ENCODE measurements around the gene ATG2A.
A peak's percentile ranks its signal among the peaks of the same experiment; 100 is the strongest.

ATG2A gene

GRCh38 chr11:64931290-64931689 is 14.3 kb upstream of the ATG2A start:
- peaks cover 31 to 51% of the 10 kb centered on the region in 2 donors for H3K36me3 Mint-ChIP-seq
- H3K4me3 Mint-ChIP-seq: no peak overlapping the region
- no peak for ATAC-seq (replicated peaks)
- no peak overlapping the region for H3K27ac Mint-ChIP-seq
- no peak for DNase-seq
- H3K9me3 Mint-ChIP-seq: no peaks in the 10 kb centered on the region
- H3K27me3 Mint-ChIP-seq: no peaks in the 10 kb centered on the region
- H3K4me1 Mint-ChIP-seq: peaks cover 1 to 3% of the 10 kb centered on the region in 2 donors

GRCh38 chr11:64930340-64930739 is 13.3 kb upstream of the ATG2A start:
- Mint-ChIP-seq H3K27ac (no peak overlapping the region), H3K4me3 (no peak overlapping the region), H3K36me3 (peaks cover 32 to 50% of the 10 kb centered on the region in 2 donors), H3K4me1 (peaks cover 7 to 13% of the 10 kb centered on the region in 2 donors), H3K9me3 (no peaks in the 10 kb centered on the region), H3K27me3 (no peaks in the 10 kb centered on the region)
- ATAC-seq (replicated peaks) (no peak), DNase-seq (no peak)

- no peak for ATAC-seq (replicated peaks)
- H3K4me3 Mint-ChIP-seq: no peak overlapping the region
- no peaks in the 10 kb centered on the region for H3K9me3 Mint-ChIP-seq
- peaks cover 11 to 19% of the 10 kb centered on the region in 2 donors for H3K4me1 Mint-ChIP-seq
- no peak overlapping the region for H3K27ac Mint-ChIP-seq
- peaks cover 32 to 44% of the 10 kb centered on the region in 2 donors for H3K36me3 Mint-ChIP-seq
- DNase-seq: no peak
- no peaks in the 10 kb centered on the region for H3K27me3 Mint-ChIP-seq
Observed at GRCh38 chr11:64929625-64930024, 12.6 kb upstream of the ATG2A start.

DNA sequence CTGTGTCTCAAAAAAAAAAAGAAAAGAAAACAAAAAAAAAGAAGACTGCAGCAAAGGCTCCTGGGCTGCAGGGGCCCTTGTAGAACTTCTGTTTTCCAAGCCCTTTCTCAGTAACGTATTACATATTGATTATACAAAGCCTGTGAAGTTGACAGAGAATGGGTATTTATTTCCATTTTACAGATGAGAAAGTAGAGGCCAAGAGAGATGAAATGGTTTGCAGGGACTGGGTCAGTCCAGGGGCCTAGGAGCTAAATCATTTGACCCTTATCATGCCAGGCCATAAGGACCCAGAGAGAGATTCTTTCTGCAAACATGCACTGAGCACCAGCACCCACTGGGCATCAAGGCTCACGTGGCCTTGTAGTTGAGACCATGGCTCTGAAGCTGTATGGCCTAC is 11.9 kb upstream of the ATG2A start:
- H3K4me3 Mint-ChIP-seq: no peak overlapping the region
- H3K9me3 Mint-ChIP-seq: no peaks in the 10 kb centered on the region
- H3K36me3 Mint-ChIP-seq: peaks cover 32 to 41% of the 10 kb centered on the region in 2 donors
- H3K27ac Mint-ChIP-seq: no peak overlapping the region
- no peaks in the 10 kb centered on the region for H3K27me3 Mint-ChIP-seq
- H3K4me1 Mint-ChIP-seq: peaks cover 14 to 25% of the 10 kb centered on the region in 2 donors
- ATAC-seq (replicated peaks) (no peak), DNase-seq (no peak)

DNA sequence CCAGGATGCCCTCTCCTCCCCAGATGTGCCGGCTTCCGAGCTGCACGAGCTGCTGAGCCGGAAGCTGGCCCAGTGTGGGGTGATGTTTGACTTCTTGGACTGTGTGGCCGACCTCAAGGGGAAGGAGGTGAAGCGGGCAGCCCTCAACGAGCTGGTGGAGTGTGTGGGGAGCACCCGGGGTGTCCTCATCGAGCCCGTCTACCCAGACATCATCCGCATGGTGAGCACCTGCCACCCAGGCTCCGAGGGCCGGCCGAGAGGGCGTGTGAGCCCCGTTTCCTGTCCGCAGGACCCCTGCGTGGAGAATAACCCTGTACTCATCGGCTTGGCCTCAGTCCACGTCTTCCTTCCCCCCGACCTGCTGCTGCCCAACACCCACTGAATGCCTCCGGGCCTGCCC is 9.7 kb upstream of the ATG2A start:
- Mint-ChIP-seq H3K27me3 (no peaks in the 10 kb centered on the region), H3K4me3 (no peak overlapping the region), H3K36me3 (peaks cover 22 to 31% of the 10 kb centered on the region in 2 donors), H3K4me1 (peaks cover 16 to 34% of the 10 kb centered on the region in 2 donors), H3K27ac (peak overlapping the region; percentile 85), H3K9me3 (no peaks in the 10 kb centered on the region)
- DNase-seq: no peak
- no peak for ATAC-seq (replicated peaks)

GRCh38 chr11:64925536-64926436 is 8.8 kb upstream of the ATG2A start:
- H3K4me1 Mint-ChIP-seq: peaks cover 16 to 34% of the 10 kb centered on the region in 2 donors

DNA sequence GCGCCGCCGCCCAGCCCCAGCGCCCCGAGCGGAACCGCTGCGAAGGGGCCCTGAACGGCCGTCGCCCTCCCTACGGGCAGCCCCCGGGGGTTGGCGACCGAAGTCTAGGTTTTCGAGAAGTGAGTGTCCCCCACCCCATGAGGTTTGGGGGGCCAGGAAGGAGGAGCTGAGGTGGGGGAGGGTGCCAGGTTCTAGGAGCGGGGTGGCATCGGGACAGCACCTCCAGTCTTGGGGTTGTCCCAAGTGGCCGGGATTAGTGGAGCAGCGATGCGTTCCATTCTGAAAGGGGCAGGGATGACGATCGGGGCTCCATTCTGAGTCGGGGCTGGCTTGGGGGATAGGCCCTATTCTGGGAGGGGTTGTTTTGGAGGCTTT is 7.9 kb upstream of the ATG2A start:
- ATAC-seq (replicated peaks) (peak; percentile 2 to 23), DNase-seq (no peak)
- peak overlapping the region; percentile 90 for H3K27ac Mint-ChIP-seq

More at GRCh38 chr11:64925536-64926436, 8.8 kb upstream of the ATG2A start:
- Mint-ChIP-seq H3K36me3 (peaks cover 16 to 31% of the 10 kb centered on the region in 2 donors), H3K27ac (peak overlapping the region; percentile 90), H3K9me3 (no peaks in the 10 kb centered on the region), H3K4me3 (peak overlapping the region; percentile 93 to 100), H3K27me3 (no peaks in the 10 kb centered on the region)
- ATAC-seq (replicated peaks) (no peak), DNase-seq (no peak)

DNA sequence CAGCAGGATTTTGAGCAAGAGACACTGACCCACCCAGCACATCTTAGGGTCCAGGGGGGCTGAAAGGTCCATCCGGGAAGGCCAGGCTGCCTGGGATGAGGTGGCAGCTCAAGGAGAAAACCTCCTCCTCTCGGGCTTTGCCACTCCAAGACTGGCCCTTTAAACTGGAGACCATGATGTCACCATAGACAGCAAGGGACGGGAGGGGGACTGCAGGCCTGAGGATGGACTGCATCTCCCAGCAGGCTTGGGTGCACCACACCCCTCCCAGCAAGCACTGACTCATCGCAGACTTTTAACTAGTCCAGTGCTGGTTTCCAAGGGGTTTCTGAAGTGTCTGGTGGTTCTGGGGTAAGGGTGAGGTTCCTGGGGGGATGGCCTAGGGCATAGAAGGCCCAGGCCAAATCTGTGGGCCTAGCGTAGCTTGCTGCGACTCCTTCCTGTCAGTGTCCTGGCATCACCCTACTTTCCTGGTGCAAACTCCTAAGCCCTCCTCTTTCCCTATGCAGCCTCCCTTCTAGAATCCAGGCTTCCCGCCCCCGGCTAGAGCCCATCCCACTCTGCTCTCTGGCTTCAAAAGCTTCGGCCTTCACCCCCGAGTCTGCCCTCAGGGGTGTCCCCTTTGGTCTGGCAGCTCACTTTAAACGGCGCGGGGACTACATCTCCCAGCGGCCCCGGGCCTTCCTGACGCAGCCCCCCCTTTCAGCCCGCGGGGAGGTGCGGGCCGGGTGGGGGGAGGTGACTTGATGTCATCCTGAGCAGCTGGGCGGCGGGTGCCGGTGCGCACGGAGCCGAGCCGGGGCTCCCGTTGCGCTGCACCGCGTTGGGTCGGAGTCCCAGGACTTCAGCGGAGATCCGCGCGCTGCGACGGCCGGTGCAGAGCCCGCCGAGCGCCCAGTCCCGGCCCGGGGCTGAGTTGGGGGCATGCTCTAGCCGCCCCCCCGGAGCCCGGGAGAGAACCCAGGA is 7.2 kb upstream of the ATG2A start, which contains the start of gene PPP2R5B:
PPP2R5B (plus strand) TSS at position 746 of the 966 bp plus-strand sequence. CDS start 1,046 bp downstream, outside the sequence.
- H3K4me3 Mint-ChIP-seq: peak within 1 kb of the TSS; percentile 93 to 100
- H3K27me3 Mint-ChIP-seq: no peaks in the 10 kb centered on the region
- peaks cover 9 to 15% of the 10 kb centered on the region in 2 donors for H3K36me3 Mint-ChIP-seq
- DNase-seq (peak; percentile 86), ATAC-seq (replicated peaks) (peak; percentile 94 to 96)
- H3K4me1 Mint-ChIP-seq: peaks cover 20 to 34% of the 10 kb centered on the region in 2 donors
- no peaks in the 10 kb centered on the region for H3K9me3 Mint-ChIP-seq
- H3K27ac Mint-ChIP-seq: peak within 1 kb of the TSS; percentile 100

More for the DNA sequence above, 7.9 kb upstream of the ATG2A start:
- peaks cover 20 to 34% of the 10 kb centered on the region in 2 donors for H3K4me1 Mint-ChIP-seq
- H3K36me3 Mint-ChIP-seq: peaks cover 14 to 22% of the 10 kb centered on the region in 2 donors
- no peaks in the 10 kb centered on the region for H3K27me3 Mint-ChIP-seq
- no peaks in the 10 kb centered on the region for H3K9me3 Mint-ChIP-seq
- peak overlapping the region; percentile 93 to 100 for H3K4me3 Mint-ChIP-seq

- Mint-ChIP-seq H3K27ac (no peak overlapping the region), H3K27me3 (no peaks in the 10 kb centered on the region), H3K4me3 (no peak overlapping the region), H3K4me1 (peaks cover 22 to 42% of the 10 kb centered on the region in 2 donors), H3K36me3 (peaks cover 9 to 12% of the 10 kb centered on the region in 2 donors), H3K9me3 (no peaks in the 10 kb centered on the region)
- ATAC-seq (replicated peaks) (no peak), DNase-seq (no peak)
Observed at GRCh38 chr11:64923151-64923661, 6.2 kb upstream of the ATG2A start.

GRCh38 chr11:64921384-64921783 is 4.4 kb upstream of the ATG2A start:
- DNase-seq: no peak
- Mint-ChIP-seq H3K4me3 (no peak overlapping the region), H3K36me3 (peaks cover 0 to 2% of the 10 kb centered on the region in 2 donors), H3K27me3 (no peaks in the 10 kb centered on the region), H3K9me3 (no peaks in the 10 kb centered on the region), H3K27ac (no peak overlapping the region), H3K4me1 (peaks cover 31 to 53% of the 10 kb centered on the region in 2 donors)
- no peak for ATAC-seq (replicated peaks)

- DNase-seq (no peak), ATAC-seq (replicated peaks) (no peak)
- H3K36me3 Mint-ChIP-seq: no peaks in the 10 kb centered on the region
- H3K27me3 Mint-ChIP-seq: no peaks in the 10 kb centered on the region
- H3K9me3 Mint-ChIP-seq: no peaks in the 10 kb centered on the region
- peaks cover 30 to 53% of the 10 kb centered on the region in 2 donors for H3K4me1 Mint-ChIP-seq
- H3K4me3 Mint-ChIP-seq: no peak overlapping the region
- no peak overlapping the region for H3K27ac Mint-ChIP-seq
Observed at GRCh38 chr11:64920124-64920523, 3.1 kb upstream of the ATG2A start.

DNA sequence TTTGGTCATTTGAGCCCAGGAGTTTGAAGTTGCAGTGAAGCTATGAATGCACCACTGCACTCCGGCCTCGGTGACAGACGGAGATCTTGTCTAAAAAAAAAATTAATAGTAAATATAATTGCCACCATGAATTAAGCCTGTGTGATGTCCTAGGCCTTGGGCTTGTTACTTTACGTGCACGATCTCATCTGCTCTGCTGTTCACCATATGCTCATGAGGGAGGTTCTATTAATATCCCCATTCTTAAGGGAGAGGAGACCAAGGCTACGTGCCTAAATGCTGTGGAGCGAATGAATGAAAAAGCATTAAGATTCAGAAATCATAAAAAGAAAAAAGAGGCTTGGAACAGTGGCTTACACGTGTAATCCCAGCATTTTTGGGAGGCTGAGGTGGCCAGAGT is 2.6 kb upstream of the ATG2A start:
- Mint-ChIP-seq H3K27ac (no peak overlapping the region), H3K27me3 (no peaks in the 10 kb centered on the region), H3K9me3 (no peaks in the 10 kb centered on the region), H3K4me1 (peaks cover 27 to 50% of the 10 kb centered on the region in 2 donors), H3K36me3 (peaks cover 0 to under 1% of the 10 kb centered on the region in 2 donors), H3K4me3 (no peak overlapping the region)
- DNase-seq (no peak), ATAC-seq (replicated peaks) (no peak)

- DNase-seq: no peak
- Mint-ChIP-seq H3K9me3 (no peaks in the 10 kb centered on the region), H3K27me3 (no peaks in the 10 kb centered on the region), H3K36me3 (peaks cover 5 to 10% of the 10 kb centered on the region in 2 donors), H3K4me3 (peak overlapping the region; percentile 89 to 92), H3K27ac (peak overlapping the region; percentile 93), H3K4me1 (peaks cover 25 to 36% of the 10 kb centered on the region in 2 donors)
- ATAC-seq (replicated peaks): no peak
Observed at GRCh38 chr11:64918017-64918416, 1.0 kb upstream of the ATG2A start.

GRCh38 chr11:64917663-64917995 is 620 bp upstream of the ATG2A start:
- H3K4me3 Mint-ChIP-seq: peak overlapping the region; percentile 89 to 92

More at GRCh38 chr11:64917663-64917995, 620 bp upstream of the ATG2A start:
- no peak for ATAC-seq (replicated peaks)
- Mint-ChIP-seq H3K36me3 (peaks cover 6 to 14% of the 10 kb centered on the region in 2 donors), H3K27me3 (no peaks in the 10 kb centered on the region), H3K9me3 (no peaks in the 10 kb centered on the region), H3K4me1 (peaks cover 25 to 35% of the 10 kb centered on the region in 2 donors), H3K27ac (peak overlapping the region; percentile 93)
- no peak for DNase-seq
